H1 (cell line): ENCODE results near the gene SYK. TPM values are rescaled to one million over a fixed set of nuclear protein-coding genes. Genes with fewer than 3 reads are reported as not detected.

Source experiments
- CTCF ChIA-PET: fragments of 300-600 bp; sonication (Branson Sonifier 250); formaldehyde crosslinking; loops from one replicate; lab custom pipeline; 2021; ENCODE audit not compliant: partially characterized antibody; lab: Charles Lee
- POLR2A ChIA-PET: fragments of 300-600 bp; sonication (Branson Sonifier 250); formaldehyde crosslinking; loops from one replicate; lab custom pipeline; 2021; ENCODE audit warnings: inconsistent platforms; ENCODE audit not compliant: partially characterized antibody; lab: Charles Lee
- DNase-seq, 2 experiments: peaks; one replicate each; pipeline versions ENCODE4 v3.0.0 to v3.0.0-alpha.2; 2010 to 2022; ENCODE audit warnings: low spot score in 2 of 2, low read depth in 1 of 2, mixed read lengths in 1 of 2
- FAIRE-seq: peaks from 2 replicates; lab custom pipeline; 2011; peaks lifted over from hg19 to GRCh38; lab: Jason Lieb, UNC
- H2AFZ ChIP-seq: 2 replicates; pipeline ENCODE4 v1.8.1; 2012; ENCODE audit warnings: low read length, inconsistent platforms
- H2AK5ac ChIP-seq: 2 replicates; pipeline ENCODE4 v1.6.1; 2013; ENCODE audit warnings: low read depth, low read length
- H2BK120ac ChIP-seq: replicated peaks from 2 replicates; pipeline ENCODE3; 2013; ENCODE audit warnings: low read depth, low read length, inconsistent platforms
- H2BK12ac ChIP-seq: 2 replicates; pipeline ENCODE4 v1.6.1; 2013; ENCODE audit warnings: low read depth, low read length
- H2BK15ac ChIP-seq: 2 replicates; pipeline ENCODE4 v1.6.1; 2013; ENCODE audit warnings: low read length
- H2BK20ac ChIP-seq: 2 replicates; pipeline ENCODE4 v1.6.1; 2013; ENCODE audit warnings: low read length
- H2BK5ac ChIP-seq: 2 replicates; pipeline ENCODE4 v1.6.1; 2013; ENCODE audit warnings: low read depth, low read length
- H3K14ac ChIP-seq: 2 replicates; pipeline ENCODE4 v1.6.1; 2013; ENCODE audit warnings: inconsistent platforms; ENCODE audit not compliant: insufficient read length
- H3K18ac ChIP-seq: 2 replicates; pipeline ENCODE4 v1.6.1; 2013; ENCODE audit warnings: low read length; ENCODE audit errors: extremely low read depth
- H3K23ac ChIP-seq: 2 replicates; pipeline ENCODE4 v1.6.1; 2013; ENCODE audit warnings: inconsistent platforms; ENCODE audit not compliant: insufficient read length
- H3K23me2 ChIP-seq: 2 replicates; pipeline ENCODE4 v1.6.1; 2013; ENCODE audit warnings: low read depth, low read length
- H3K27ac ChIP-seq: 2 replicates; pipeline ENCODE4 v1.6.1; 2011; ENCODE audit warnings: low read depth, low read length, inconsistent platforms
- H3K27me3 ChIP-seq, 4 experiments: replicated peaks in 1 of 4; 1 replicate in 1 of 4; 2 replicates in 3 of 4; pipeline versions ENCODE4 v1.6.1 to v1.8.1; 2011 to 2013; ENCODE audit warnings: low read length in 3 of 4, mild to moderate bottlenecking in 3 of 4, inconsistent platforms in 2 of 4, mixed read lengths in 2 of 4, moderate library complexity in 1 of 4; ENCODE audit not compliant: control insufficient read depth in 3 of 4, insufficient read depth in 3 of 4; ENCODE audit errors: extremely low read depth in 1 of 4
- H3K36me3 ChIP-seq, 4 experiments: 2 replicates each; pipeline versions ENCODE4 v1.6.1 to v1.8.1; 2011 to 2013; ENCODE audit warnings: mild to moderate bottlenecking in 4 of 4, low read length in 3 of 4, moderate library complexity in 2 of 4, control low read depth in 1 of 4, inconsistent platforms in 1 of 4; ENCODE audit not compliant: insufficient read depth in 4 of 4, control insufficient read depth in 2 of 4
- H3K4ac ChIP-seq: replicated peaks from 2 replicates; pipeline ENCODE3; 2013; ENCODE audit warnings: low read length, low read depth, mixed read lengths, inconsistent platforms; ENCODE audit not compliant: insufficient read length
- H3K4me1 ChIP-seq, 4 experiments: replicated peaks in 1 of 4; 1 replicate in 1 of 4; 2 replicates in 3 of 4; pipeline versions ENCODE4 v1.6.1 to v1.8.1; 2011 to 2013; ENCODE audit warnings: low read length in 3 of 4, inconsistent platforms in 2 of 4, mixed read lengths in 1 of 4; ENCODE audit not compliant: insufficient read depth in 4 of 4, control insufficient read depth in 3 of 4
- H3K4me2 ChIP-seq, 2 experiments: 2 replicates each; pipeline versions ENCODE4 v1.6.1 to v1.8.1; 2011 to 2013; ENCODE audit warnings: low read depth in 2 of 2, low read length in 2 of 2, control low read depth in 1 of 2, inconsistent platforms in 1 of 2, mild to moderate bottlenecking in 1 of 2; ENCODE audit not compliant: insufficient read depth in 1 of 2
- H3K4me3 ChIP-seq, 4 experiments: fragments of 200-600, 300-600 bp in 1 of 4; sonication (generic), shearing (Covaris generic), sonication (Bioruptor Twin) in 1 of 4; 2 replicates each; pipeline versions ENCODE4 v1.5.1 to v1.8.1; 2011 to 2016; ENCODE audit warnings: low read length in 4 of 4, low read depth in 3 of 4, control low read depth in 2 of 4, inconsistent platforms in 2 of 4, mild to moderate bottlenecking in 2 of 4, mixed read lengths in 1 of 4, moderate library complexity in 1 of 4; ENCODE audit not compliant: insufficient read depth in 2 of 4; ENCODE audit errors: extremely low read depth in 1 of 4
- H3K56ac ChIP-seq: replicated peaks from 2 replicates; pipeline ENCODE3; 2013; ENCODE audit warnings: low read depth, mild to moderate bottlenecking, mixed read lengths, low read length, inconsistent platforms; ENCODE audit not compliant: insufficient read length
- H3K79me1 ChIP-seq: 2 replicates; pipeline ENCODE4 v1.6.1; 2013; ENCODE audit warnings: low read depth, low read length, control low read depth
- H3K79me2 ChIP-seq, 2 experiments: 2 replicates each; pipeline versions ENCODE4 v1.6.1 to v1.8.1; 2012 to 2013; ENCODE audit warnings: low read length in 2 of 2, mild to moderate bottlenecking in 2 of 2, inconsistent platforms in 1 of 2; ENCODE audit not compliant: insufficient read depth in 2 of 2, control insufficient read depth in 1 of 2
- H3K9ac ChIP-seq, 4 experiments: replicated peaks in 1 of 4; 1 replicate in 1 of 4; 2 replicates in 3 of 4; pipeline versions ENCODE4 v1.6.1 to v1.8.1; 2011 to 2013; ENCODE audit warnings: low read depth in 3 of 4, low read length in 3 of 4, control low read depth in 2 of 4, mild to moderate bottlenecking in 2 of 4, moderate library complexity in 2 of 4, inconsistent platforms in 1 of 4; ENCODE audit errors: extremely low read depth in 1 of 4
- H3K9me3 ChIP-seq, 2 experiments: 2 replicates each; pipeline versions ENCODE4 v1.6.1 to v1.8.1; 2012 to 2013; ENCODE audit warnings: mild to moderate bottlenecking in 2 of 2, moderate library complexity in 2 of 2, control low read depth in 1 of 2, inconsistent platforms in 1 of 2, low read depth in 1 of 2, low read length in 1 of 2, mixed read lengths in 1 of 2; ENCODE audit not compliant: insufficient read depth in 2 of 2
- H4K20me1 ChIP-seq, 2 experiments: replicated peaks in 1 of 2; 2 replicates each; pipeline versions ENCODE3 to v1.8.1; 2011 to 2013; ENCODE audit warnings: inconsistent platforms in 2 of 2, low read length in 2 of 2, mild to moderate bottlenecking in 1 of 2; ENCODE audit not compliant: insufficient read depth in 2 of 2, control insufficient read depth in 1 of 2
- H4K5ac ChIP-seq: 2 replicates; pipeline ENCODE4 v1.6.1; 2013; ENCODE audit warnings: low read length, low read depth, mixed read lengths, inconsistent platforms; ENCODE audit not compliant: insufficient read length
- H4K8ac ChIP-seq: 2 replicates; pipeline ENCODE4 v1.8.0; 2013; ENCODE audit warnings: mild to moderate bottlenecking, moderate library complexity, low read length, inconsistent platforms; ENCODE audit not compliant: insufficient read depth; ENCODE audit errors: extremely low read depth
- H4K91ac ChIP-seq: replicated peaks from 2 replicates; pipeline ENCODE3; 2013; ENCODE audit warnings: low read length, mixed read lengths, inconsistent platforms; ENCODE audit not compliant: insufficient read length
- ASH2L ChIP-seq: fragments of 200-600, 300-600 bp; sonication (generic); IDR thresholded peaks from one replicate; pipeline ENCODE4 v1.7.1; 2017; ENCODE audit warnings: low read length
- CBX8 ChIP-seq: fragments of 300-800, 300-1000 bp; sonication (generic); IDR thresholded peaks from 2 replicates; pipeline ENCODE4 v1.7.1; 2016; ENCODE audit warnings: low read depth, low read length, borderline replicate concordance
- CEBPB ChIP-seq: IDR thresholded peaks from 2 replicates; pipeline ENCODE4 v1.6.1; 2012; ENCODE audit warnings: low read depth, low read length
- CHD1 ChIP-seq: IDR thresholded peaks from 2 replicates; pipeline ENCODE4 v1.6.1; 2012; ENCODE audit warnings: low read depth, low read length, improper control_type of control experiment
- CTBP2 ChIP-seq: IDR thresholded peaks from 2 replicates; pipeline ENCODE4 v1.7.0; 2011; ENCODE audit warnings: borderline replicate concordance, mild to moderate bottlenecking, moderate library complexity, mixed read lengths, low read length; ENCODE audit not compliant: insufficient read depth, insufficient read length
- EGR1 ChIP-seq: IDR thresholded peaks from 2 replicates; pipeline ENCODE4 v1.6.1; 2011; ENCODE audit warnings: low read depth, low read length, borderline replicate concordance
- EP300 ChIP-seq, 2 experiments: IDR thresholded peaks; 1 replicate in 1 of 2; 2 replicates in 1 of 2; pipeline ENCODE4 v1.6.1; 2011 to 2012; ENCODE audit warnings: low read depth in 2 of 2, low read length in 2 of 2, mild to moderate bottlenecking in 2 of 2, borderline replicate concordance in 1 of 2, inconsistent platforms in 1 of 2, moderate library complexity in 1 of 2
- FOSL1 ChIP-seq: IDR thresholded peaks from 2 replicates; pipeline ENCODE4 v1.6.1; 2011; ENCODE audit warnings: mild to moderate bottlenecking, low read depth, low read length, moderate library complexity; ENCODE audit not compliant: insufficient read depth
- GTF2F1 ChIP-seq: IDR thresholded peaks from 2 replicates; pipeline ENCODE4 v1.6.1; 2012; ENCODE audit warnings: low read depth, low read length, improper control_type of control experiment, borderline replicate concordance
- HDAC2 ChIP-seq, 2 experiments: fragments of 300-600 bp in 1 of 2; sonication (generic) in 1 of 2; IDR thresholded peaks; 2 replicates each; pipeline ENCODE4 v1.6.1; 2011 to 2012; ENCODE audit warnings: low read depth in 2 of 2, low read length in 2 of 2, mild to moderate bottlenecking in 2 of 2, moderate library complexity in 2 of 2, borderline replicate concordance in 1 of 2, inconsistent platforms in 1 of 2
- JUN ChIP-seq: IDR thresholded peaks from 2 replicates; pipeline ENCODE4 v1.6.1; 2011; ENCODE audit warnings: low read depth, mild to moderate bottlenecking, improper control_type of control experiment, low read length
- NANOG ChIP-seq: IDR thresholded peaks from 2 replicates; pipeline ENCODE4 v1.6.1; 2011; ENCODE audit warnings: low read length, low read depth, mild to moderate bottlenecking, inconsistent platforms; ENCODE audit not compliant: insufficient read depth, poor library complexity, severe bottlenecking
- PHF8 ChIP-seq: fragments of 200-600 bp; sonication (generic); conservative IDR thresholded peaks from 2 replicates; pipeline ENCODE4 v1.7.1; 2012; ENCODE audit warnings: low read depth, mild to moderate bottlenecking, inconsistent platforms, low read length, moderate library complexity
- YY1 ChIP-seq: IDR thresholded peaks from 2 replicates; pipeline ENCODE4 v1.6.1; 2011; ENCODE audit warnings: low read depth, mild to moderate bottlenecking, low read length
- WGBS, 2 experiments: shearing (Covaris generic) in 1 of 2; methylation state at CpG; one replicate each; pipeline versions ENCODE4 v1.1.6 to v1.1.7; 2013 to 2015; ENCODE audit warnings: low lambda C conversion rate in 2 of 2, mixed read lengths in 2 of 2, inconsistent platforms in 1 of 2, low coverage in 1 of 2, missing lambda C conversion rate in 1 of 2; ENCODE audit not compliant: insufficient replicate concordance in 2 of 2, insufficient coverage in 1 of 2, insufficient read length in 1 of 2; ENCODE audit errors: extremely low coverage in 1 of 2, missing lambda C conversion rate in 1 of 2; 5-methylcytosine and 5-hydroxymethylcytosine counted together
- polyA plus RNA-seq, 7 experiments: library from polyadenylated mRNA; depleted of rRNA in 3 of 7; stranded (reverse) in 5 of 7; unstranded in 2 of 7; fragments of >200 nt in 5 of 7; fragments of 200-250 nt in 2 of 7; gene quantifications; 1 replicate in 5 of 7; 2 replicates in 1 of 7; 4 replicates in 1 of 7; pipeline versions ENCODE4 v1.2.1 to v1.2.3, GENCODE V29; 2011 to 2013; ENCODE audit warnings: missing spikeins in 2 of 7, mixed read lengths in 2 of 7
- total RNA-seq: library from RNA; stranded (reverse); fragmentation: NEBNext Ultra II Directional; extraction: Animal tissue kit (Norgen Biotek cat#: 25700); gene quantifications from 2 replicates; pipeline ENCODE4 v1.2.1, GENCODE V29; 2021

The SYK gene
- total and polyA plus RNA-seq, 2 of the 8 experiments (the other 6 are each of a cell fraction or from before 2014, with no cell fraction given) = 1.5 to 4.4 TPM

GRCh38 chr9:90775657-90776056, 26.0 kb upstream of the SYK start:
- Histone ChIP-seq H3K9me3 (peaks cover under 1 to 5% of the 10 kb centered on the region in 2 experiments; a peak in 1 of 4 replicates), H3K36me3 (no peaks in the 10 kb centered on the region), H3K56ac (no peak overlapping the region), H3K14ac (no peak overlapping the region), H4K5ac (no peak overlapping the region), H3K4ac (no peak overlapping the region), H3K79me2 (no peaks in the 10 kb centered on the region), H3K23ac (no peak overlapping the region), H4K91ac (no peak overlapping the region), H3K18ac (no peak overlapping the region), H3K79me1 (no peaks in the 10 kb centered on the region), H2AK5ac (no peak overlapping the region), H2BK20ac (no peak overlapping the region), H2BK15ac (no peak overlapping the region), H2AFZ (no peak overlapping the region), H3K27ac (no peak overlapping the region), H4K8ac (no peak overlapping the region), H3K4me1 (peaks cover 0 to 9% (median 7%) of the 10 kb centered on the region in 4 experiments; a peak in 3 of 7 replicates), H3K27me3 (no peaks in the 10 kb centered on the region), H3K23me2 (no peaks in the 10 kb centered on the region), H2BK12ac (no peak overlapping the region), H3K4me3 (no peak overlapping the region), H3K4me2 (no peak overlapping the region), H2BK5ac (no peak overlapping the region), H4K20me1 (no peaks in the 10 kb centered on the region), H2BK120ac (no peak overlapping the region), H3K9ac (no peak overlapping the region)
- ChIA-PET CTCF (interaction anchor here (1.0 to 1.2 kb wide), 3 partner anchors 47 to 542 kb away, joined by 3 to 4 read pairs (median 3); no protein-coding TSS in a partner anchor), POLR2A (no interaction called here)
- FAIRE-seq = no peak
- 60% methylated on average over 3 of the region's 3 CpGs; no CpG with 5 or more reads in 1 of the 2 experiments for WGBS, 2 experiments
- no peak for DNase-seq
- TF ChIP-seq CEBPB (no peak), YY1 (no peak), CTBP2 (no peak), GTF2F1 (no peak), CBX8 (no peak), JUN (no peak), FOSL1 (no peak), CHD1 (no peak), ASH2L (no peak), PHF8 (no peak), NANOG (no peak), HDAC2 (IDR thresholded peaks at IDR 0.05; ENCODE audit: borderline replicate concordance in 1 of 2, low read depth in 2 of 2, low read length in 2 of 2) (no peak), EGR1 (no peak), EP300 (IDR thresholded peaks at IDR 0.05; ENCODE audit: borderline replicate concordance in 1 of 2, low read depth in 2 of 2, low read length in 2 of 2) (no peak)
